ENCODE measurements around the gene POU4F1. TPM values are rescaled to one million over a fixed set of nuclear protein-coding genes. Genes with fewer than 3 reads are reported as not detected.

The POU4F1 gene
- total and polyA plus RNA-seq, 2 of the 13 experiments (the other 11 are each of a cell fraction or from before 2014, with no cell fraction given), result 1.0 to 1.1 TPM

DNA sequence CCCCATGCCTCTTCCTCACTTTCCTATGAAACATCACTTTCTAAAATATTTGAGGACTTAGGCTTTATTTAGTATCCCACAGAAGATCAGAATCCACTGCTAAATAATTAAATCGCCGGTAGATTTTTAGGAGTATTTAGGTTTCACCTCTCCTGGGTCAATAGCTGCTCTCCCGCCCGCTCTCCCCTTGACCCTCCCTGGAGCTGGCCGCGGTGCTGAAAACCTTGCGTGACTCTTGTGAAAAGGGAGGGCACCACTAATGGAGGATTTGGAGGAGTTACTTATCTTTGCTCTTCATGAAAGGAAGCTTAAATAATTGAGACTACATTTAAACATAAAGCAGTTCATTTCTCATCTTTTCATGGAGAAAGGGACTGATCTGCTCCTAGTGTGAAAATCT is 14.1 kb downstream of the POU4F1 start (continued):
- TF ChIP-seq, protein P1, sequence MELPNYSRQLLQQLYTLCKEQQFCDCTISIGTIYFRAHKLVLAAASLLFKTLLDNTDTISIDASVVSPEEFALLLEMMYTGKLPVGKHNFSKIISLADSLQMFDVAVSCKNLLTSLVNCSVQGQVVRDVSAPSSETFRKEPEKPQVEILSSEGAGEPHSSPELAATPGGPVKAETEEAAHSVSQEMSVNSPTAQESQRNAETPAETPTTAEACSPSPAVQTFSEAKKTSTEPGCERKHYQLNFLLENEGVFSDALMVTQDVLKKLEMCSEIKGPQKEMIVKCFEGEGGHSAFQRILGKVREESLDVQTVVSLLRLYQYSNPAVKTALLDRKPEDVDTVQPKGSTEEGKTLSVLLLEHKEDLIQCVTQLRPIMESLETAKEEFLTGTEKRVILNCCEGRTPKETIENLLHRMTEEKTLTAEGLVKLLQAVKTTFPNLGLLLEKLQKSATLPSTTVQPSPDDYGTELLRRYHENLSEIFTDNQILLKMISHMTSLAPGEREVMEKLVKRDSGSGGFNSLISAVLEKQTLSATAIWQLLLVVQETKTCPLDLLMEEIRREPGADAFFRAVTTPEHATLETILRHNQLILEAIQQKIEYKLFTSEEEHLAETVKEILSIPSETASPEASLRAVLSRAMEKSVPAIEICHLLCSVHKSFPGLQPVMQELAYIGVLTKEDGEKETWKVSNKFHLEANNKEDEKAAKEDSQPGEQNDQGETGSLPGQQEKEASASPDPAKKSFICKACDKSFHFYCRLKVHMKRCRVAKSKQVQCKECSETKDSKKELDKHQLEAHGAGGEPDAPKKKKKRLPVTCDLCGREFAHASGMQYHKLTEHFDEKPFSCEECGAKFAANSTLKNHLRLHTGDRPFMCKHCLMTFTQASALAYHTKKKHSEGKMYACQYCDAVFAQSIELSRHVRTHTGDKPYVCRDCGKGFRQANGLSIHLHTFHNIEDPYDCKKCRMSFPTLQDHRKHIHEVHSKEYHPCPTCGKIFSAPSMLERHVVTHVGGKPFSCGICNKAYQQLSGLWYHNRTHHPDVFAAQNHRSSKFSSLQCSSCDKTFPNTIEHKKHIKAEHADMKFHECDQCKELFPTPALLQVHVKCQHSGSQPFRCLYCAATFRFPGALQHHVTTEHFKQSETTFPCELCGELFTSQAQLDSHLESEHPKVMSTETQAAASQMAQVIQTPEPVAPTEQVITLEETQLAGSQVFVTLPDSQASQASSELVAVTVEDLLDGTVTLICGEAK (IDR thresholded peaks at IDR 0.05), result no peak
- TF ChIP-seq, protein P1 (CRISPR knock-in tag; IDR thresholded peaks at IDR 0.05), result no peak
- no peak for TF ChIP-seq MED1 (CRISPR knock-in tag; IDR thresholded peaks at IDR 0.05)
- no peak for TF ChIP-seq ATAD3A (CRISPR knock-in tag; IDR thresholded peaks at IDR 0.05)
- TF ChIP-seq ZNF230 (CRISPR knock-in tag; IDR thresholded peaks at IDR 0.05), result no peak
- TF ChIP-seq ZSCAN5A (CRISPR knock-in tag; IDR thresholded peaks at IDR 0.05; ENCODE audit: borderline replicate concordance), result no peak
- no peak for TF ChIP-seq ZNF44 (CRISPR knock-in tag; IDR thresholded peaks at IDR 0.05)
- no peak for TF ChIP-seq GPBP1L1 (CRISPR knock-in tag; IDR thresholded peaks at IDR 0.05)
- no peak for TF ChIP-seq KDM1A (CRISPR knock-in tag; IDR thresholded peaks at IDR 0.05)
- no peak for TF ChIP-seq ZNF713 (CRISPR knock-in tag; IDR thresholded peaks at IDR 0.05)
- no peak for TF ChIP-seq RAD51 (IDR thresholded peaks at IDR 0.05; ENCODE audit: borderline replicate concordance)
- TF ChIP-seq PHF5A (CRISPR knock-in tag; IDR thresholded peaks at IDR 0.05; ENCODE audit: low read depth, unreplicated experiment), result no peak
- TF ChIP-seq MTF2 (CRISPR knock-in tag; IDR thresholded peaks at IDR 0.05; ENCODE audit: borderline replicate concordance), result no peak
- no peak for TF ChIP-seq ZNF878 (CRISPR knock-in tag; IDR thresholded peaks at IDR 0.05)
- no peak for TF ChIP-seq ZNF780A (CRISPR knock-in tag; IDR thresholded peaks at IDR 0.05)
- TF ChIP-seq ARID5B (CRISPR knock-in tag; IDR thresholded peaks at IDR 0.05), result peak; percentile 44; the same call in 1 of the 2 replicates
